ENCODE results near the gene KCNQ4.

KCNQ4 gene

GRCh38 chr1:40751802-40752201 is 31.8 kb upstream of the KCNQ4 start:
- H3K4me3 ChIP-seq (ENCODE audit: low read depth, low read length) = no peak overlapping the region
- H3K36me3 ChIP-seq (replicated peaks) = peaks cover 36% of the 10 kb centered on the region
- in situ Hi-C loops (cut with HindIII; ENCODE audit: low pct_ligation_motif_present, low sequenced_read_pairs) = no loop called here
- H3K27me3 ChIP-seq (replicated peaks) = no peaks in the 10 kb centered on the region
- H3K27ac ChIP-seq = no peak overlapping the region
- DNase-seq = no peak
- TF ChIP-seq, protein P1, sequence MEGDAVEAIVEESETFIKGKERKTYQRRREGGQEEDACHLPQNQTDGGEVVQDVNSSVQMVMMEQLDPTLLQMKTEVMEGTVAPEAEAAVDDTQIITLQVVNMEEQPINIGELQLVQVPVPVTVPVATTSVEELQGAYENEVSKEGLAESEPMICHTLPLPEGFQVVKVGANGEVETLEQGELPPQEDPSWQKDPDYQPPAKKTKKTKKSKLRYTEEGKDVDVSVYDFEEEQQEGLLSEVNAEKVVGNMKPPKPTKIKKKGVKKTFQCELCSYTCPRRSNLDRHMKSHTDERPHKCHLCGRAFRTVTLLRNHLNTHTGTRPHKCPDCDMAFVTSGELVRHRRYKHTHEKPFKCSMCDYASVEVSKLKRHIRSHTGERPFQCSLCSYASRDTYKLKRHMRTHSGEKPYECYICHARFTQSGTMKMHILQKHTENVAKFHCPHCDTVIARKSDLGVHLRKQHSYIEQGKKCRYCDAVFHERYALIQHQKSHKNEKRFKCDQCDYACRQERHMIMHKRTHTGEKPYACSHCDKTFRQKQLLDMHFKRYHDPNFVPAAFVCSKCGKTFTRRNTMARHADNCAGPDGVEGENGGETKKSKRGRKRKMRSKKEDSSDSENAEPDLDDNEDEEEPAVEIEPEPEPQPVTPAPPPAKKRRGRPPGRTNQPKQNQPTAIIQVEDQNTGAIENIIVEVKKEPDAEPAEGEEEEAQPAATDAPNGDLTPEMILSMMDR (IDR thresholded peaks at IDR 0.05; ENCODE audit: low read depth, low read length, missing control alignments) = no peak

DNA sequence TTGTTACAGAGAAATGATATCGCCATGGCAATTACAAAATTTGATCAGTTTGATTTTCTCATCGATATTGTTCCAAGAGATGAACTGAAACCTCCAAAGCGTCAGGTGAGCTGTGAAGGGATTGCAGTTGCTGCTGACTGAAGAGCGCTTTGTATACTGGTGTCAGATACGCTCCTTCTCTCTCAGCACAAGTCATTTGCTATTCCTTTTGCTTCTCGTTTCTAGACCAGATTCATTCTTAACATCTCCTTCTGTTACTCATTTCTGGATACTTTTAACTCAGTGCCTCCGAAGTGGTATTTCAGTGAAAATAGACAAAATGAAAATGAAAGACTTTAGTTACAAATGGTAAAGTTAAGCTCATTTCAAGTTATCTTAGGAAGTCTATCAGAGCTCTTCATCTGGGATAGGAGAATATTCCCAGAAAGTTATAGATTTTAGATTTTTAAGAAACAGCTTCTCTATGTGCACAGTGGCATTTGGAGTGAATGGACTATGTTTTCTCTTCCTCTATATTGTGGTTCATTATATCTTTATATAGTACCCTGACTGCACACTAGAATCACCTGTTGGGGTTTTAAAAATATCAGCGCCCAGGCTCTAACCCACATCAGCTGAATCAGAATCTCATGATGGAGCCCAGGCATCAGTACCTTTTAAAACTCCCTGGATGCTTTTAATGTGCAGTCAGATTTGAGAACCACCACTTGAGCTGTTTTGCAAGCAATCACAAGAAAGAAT is 30.3 kb upstream of the KCNQ4 start:
- Histone ChIP-seq H3K4me3 (ENCODE audit: low read depth, low read length) (no peak overlapping the region), H3K27me3 (replicated peaks) (no peaks in the 10 kb centered on the region), H3K27ac (no peak overlapping the region), H3K36me3 (replicated peaks) (peaks cover 43% of the 10 kb centered on the region)
- TF ChIP-seq, protein P1 (IDR thresholded peaks at IDR 0.05; ENCODE audit: low read depth, low read length, missing control alignments) = no peak
- no peak for DNase-seq
- in situ Hi-C loops (cut with HindIII; ENCODE audit: low pct_ligation_motif_present, low sequenced_read_pairs) = no loop called here

GRCh38 chr1:40754201-40754600 is 29.4 kb upstream of the KCNQ4 start:
- in situ Hi-C loops (cut with HindIII; ENCODE audit: low pct_ligation_motif_present, low sequenced_read_pairs) = no loop called here
- Histone ChIP-seq H3K36me3 (replicated peaks) (peaks cover 49% of the 10 kb centered on the region), H3K27me3 (replicated peaks) (no peaks in the 10 kb centered on the region), H3K27ac (no peak overlapping the region), H3K4me3 (ENCODE audit: low read depth, low read length) (no peak overlapping the region)
- TF ChIP-seq, protein P1 (IDR thresholded peaks at IDR 0.05; ENCODE audit: low read depth, low read length, missing control alignments) = no peak
- DNase-seq = no peak

- TF ChIP-seq, protein P1 (IDR thresholded peaks at IDR 0.05; ENCODE audit: low read depth, low read length, missing control alignments) = no peak
- peaks cover 44% of the 10 kb centered on the region for H3K36me3 ChIP-seq (replicated peaks)
- DNase-seq = no peak
Measured at GRCh38 chr1:40755067-40755466, 28.5 kb upstream of the KCNQ4 start.

DNA sequence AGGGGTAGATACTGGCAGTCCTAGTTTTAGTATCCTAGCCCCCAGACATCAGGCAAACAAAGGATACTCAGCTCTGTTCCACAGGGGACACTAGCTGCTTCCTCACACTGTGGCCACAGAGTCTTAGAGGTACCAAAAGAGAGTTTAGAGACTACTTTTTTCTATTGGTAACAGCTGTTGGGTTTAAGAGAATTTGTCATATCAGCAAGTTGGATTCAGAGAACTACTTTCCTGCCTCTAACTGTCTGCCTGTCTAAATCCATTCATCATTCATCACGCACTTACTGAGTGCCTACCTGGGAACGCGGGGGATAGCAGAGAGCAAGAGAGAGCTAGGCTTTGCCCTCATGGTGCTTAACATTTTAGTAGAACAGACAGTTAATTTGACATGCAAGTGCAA is 27.1 kb upstream of the KCNQ4 start:
- Histone ChIP-seq H3K36me3 (replicated peaks) (peaks cover 44% of the 10 kb centered on the region), H3K27me3 (replicated peaks) (no peaks in the 10 kb centered on the region), H3K27ac (no peak overlapping the region), H3K4me3 (ENCODE audit: low read depth, low read length) (no peak overlapping the region)
- in situ Hi-C loops (cut with HindIII; ENCODE audit: low pct_ligation_motif_present, low sequenced_read_pairs) = no loop called here
- TF ChIP-seq, protein P1 (IDR thresholded peaks at IDR 0.05; ENCODE audit: low read depth, low read length, missing control alignments) = no peak
- no peak for DNase-seq

More at GRCh38 chr1:40755067-40755466, 28.5 kb upstream of the KCNQ4 start:
- Histone ChIP-seq H3K27ac (no peak overlapping the region), H3K27me3 (replicated peaks) (no peaks in the 10 kb centered on the region), H3K4me3 (ENCODE audit: low read depth, low read length) (no peak overlapping the region)
- in situ Hi-C loops (cut with HindIII; ENCODE audit: low pct_ligation_motif_present, low sequenced_read_pairs) = no loop called here

DNA sequence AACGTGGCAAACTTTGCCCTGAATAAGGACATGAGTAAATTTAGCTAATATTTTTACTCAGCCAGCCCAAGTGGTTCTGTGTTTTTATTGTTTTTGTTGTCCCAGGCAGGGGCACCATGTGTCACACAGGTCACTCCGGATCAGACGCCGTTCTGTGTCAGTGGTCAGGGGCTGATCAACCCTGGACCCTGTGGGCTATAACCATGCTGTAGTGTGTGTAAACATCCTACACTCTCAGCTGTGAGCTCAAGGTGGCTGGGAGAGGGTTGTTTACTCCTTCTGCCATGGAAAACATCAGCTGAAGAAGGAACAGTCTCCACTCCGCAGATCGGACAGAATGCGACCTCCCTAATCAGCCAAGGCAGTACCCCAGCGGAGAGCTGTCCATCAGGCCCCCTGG is 26.5 kb upstream of the KCNQ4 start:
- no peak overlapping the region for H3K27ac ChIP-seq
- H3K27me3 ChIP-seq (replicated peaks) = no peaks in the 10 kb centered on the region
- peaks cover 44% of the 10 kb centered on the region for H3K36me3 ChIP-seq (replicated peaks)
- no peak overlapping the region for H3K4me3 ChIP-seq (ENCODE audit: low read depth, low read length)
- DNase-seq = no peak
- TF ChIP-seq, protein P1 (IDR thresholded peaks at IDR 0.05; ENCODE audit: low read depth, low read length, missing control alignments) = no peak
- in situ Hi-C loops (cut with HindIII; ENCODE audit: low pct_ligation_motif_present, low sequenced_read_pairs) = no loop called here

All from brain microvascular endothelial cell (primary cell).